Lung (tissue), 12 donors: ENCODE data around the gene LAMP1. TPM values are rescaled to one million over a fixed set of nuclear protein-coding genes. Genes with fewer than 3 reads are reported as not detected.

Source experiments
- ATAC-seq: fragments of 200-7000 bp; cut with Tn5 transposase; one replicate; pipeline ENCODE4 v1.9.1; 2020; ENCODE audit warnings: moderate number of reproducible peaks; ENCODE audit not compliant: insufficient read depth, low FRiP score
- DNase-seq, 3 donors: peaks; one replicate each; pipeline ENCODE4 v3.0.0-alpha.2; 2013 to 2017
- H3K27ac ChIP-seq, 2 donors: one replicate each; pipeline ENCODE4 v1.5.1; 2013; ENCODE audit warnings: mild to moderate bottlenecking in 2 of 2, moderate library complexity in 2 of 2, control low read depth in 1 of 2, inconsistent platforms in 1 of 2, low read depth in 1 of 2, low read length in 1 of 2
- H3K27me3 ChIP-seq, 3 donors: one replicate each; pipeline ENCODE4 v1.5.1; 2013; ENCODE audit warnings: low read length in 2 of 3; ENCODE audit not compliant: control insufficient read depth in 3 of 3, insufficient read depth in 3 of 3
- H3K36me3 ChIP-seq, 4 donors: one replicate each; pipeline ENCODE4 v1.5.1; 2013; ENCODE audit warnings: low read length in 4 of 4, mild to moderate bottlenecking in 1 of 4, moderate library complexity in 1 of 4; ENCODE audit not compliant: control insufficient read depth in 4 of 4, insufficient read depth in 4 of 4
- H3K4me1 ChIP-seq, 5 donors: one replicate each; pipeline ENCODE4 v1.5.1; 2013; ENCODE audit warnings: low read length in 5 of 5, mild to moderate bottlenecking in 2 of 5, moderate library complexity in 1 of 5; ENCODE audit not compliant: control insufficient read depth in 5 of 5, insufficient read depth in 5 of 5
- H3K4me3 ChIP-seq: one replicate; pipeline ENCODE4 v1.5.1; 2013; ENCODE audit warnings: mild to moderate bottlenecking, control low read depth, moderate library complexity
- H3K9ac ChIP-seq, 2 donors: one replicate each; pipeline ENCODE4 v1.5.1; 2013; ENCODE audit warnings: low read length in 2 of 2, control low read depth in 1 of 2; ENCODE audit not compliant: insufficient read depth in 1 of 2
- H3K9me3 ChIP-seq, 4 donors: one replicate each; pipeline ENCODE4 v1.5.1; 2013; ENCODE audit warnings: low read length in 3 of 4, mild to moderate bottlenecking in 1 of 4, moderate library complexity in 1 of 4; ENCODE audit not compliant: control insufficient read depth in 4 of 4, insufficient read depth in 3 of 4
- CTCF ChIP-seq: IDR thresholded peaks from 2 replicates; pipeline ENCODE4 v1.5.1; 2012; ENCODE audit warnings: mild to moderate bottlenecking; ENCODE audit errors: control extremely low read depth, extremely low read depth
- WGBS, 2 donors: extraction: QIAGEN DNeasy Blood & Tissue Kit; methylation state at CpG; one replicate each; pipeline ENCODE4 v1.1.7; 2013; 5-methylcytosine and 5-hydroxymethylcytosine counted together
- polyA plus RNA-seq, 2 donors: library from polyadenylated mRNA; stranded (reverse); fragments of 200-250 nt; gene quantifications; one replicate each; pipeline ENCODE4 v1.2.1, GENCODE V29; 2013
- total RNA-seq, 2 donors: library from RNA; depleted of rRNA in 1 of 2; stranded (reverse); fragments of >200 nt in 1 of 2; gene quantifications; one replicate each; pipeline ENCODE4 v1.2.1, GENCODE V29; 2014 to 2021
- donor health status: control.
- donor health status: control.
- donor health status: Bipolar disorder and iron deficiency.
- donor health status: healthy.
- donor health status: DM: yes; HTN: yes; CAD: no.

LAMP1 gene
- total and polyA plus RNA-seq, 4 donors: 76.8 to 320 (median 150) TPM

DNA sequence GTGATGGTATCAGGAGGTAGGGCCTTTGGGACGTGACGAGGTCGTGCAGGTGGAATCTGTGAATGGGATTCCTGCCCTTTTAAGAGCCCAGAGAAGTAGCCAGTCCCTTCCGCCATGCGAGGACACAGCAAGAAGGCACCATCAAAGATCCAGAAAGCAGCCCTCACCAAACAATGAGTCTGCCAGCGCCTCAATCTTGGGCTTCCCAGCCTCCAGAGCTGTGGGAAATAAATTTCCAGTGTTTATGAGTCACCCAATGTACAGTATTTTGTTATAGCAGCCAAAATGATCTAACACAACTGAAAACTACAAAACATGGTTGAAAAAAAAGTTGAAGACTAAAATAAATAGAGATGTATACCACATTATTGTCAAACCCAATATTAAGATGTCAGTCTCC is 16.9 kb upstream of the LAMP1 start:
- 88 to 90% methylated on average over 6 of the region's 6 CpGs for WGBS, 2 donors
- no peak for ATAC-seq
- Histone ChIP-seq H3K4me1 (no peaks in the 10 kb centered on the region), H3K4me3 (no peak overlapping the region), H3K9ac (no peak overlapping the region), H3K27ac (no peak overlapping the region), H3K27me3 (peaks cover 0 to 5% (median 0%) of the 10 kb centered on the region in 3 donors), H3K36me3 (no peaks in the 10 kb centered on the region), H3K9me3 (peaks cover 0 to 2% (median 0%) of the 10 kb centered on the region in 4 donors)
- no peak for TF ChIP-seq CTCF
- DNase-seq: no peak

DNA sequence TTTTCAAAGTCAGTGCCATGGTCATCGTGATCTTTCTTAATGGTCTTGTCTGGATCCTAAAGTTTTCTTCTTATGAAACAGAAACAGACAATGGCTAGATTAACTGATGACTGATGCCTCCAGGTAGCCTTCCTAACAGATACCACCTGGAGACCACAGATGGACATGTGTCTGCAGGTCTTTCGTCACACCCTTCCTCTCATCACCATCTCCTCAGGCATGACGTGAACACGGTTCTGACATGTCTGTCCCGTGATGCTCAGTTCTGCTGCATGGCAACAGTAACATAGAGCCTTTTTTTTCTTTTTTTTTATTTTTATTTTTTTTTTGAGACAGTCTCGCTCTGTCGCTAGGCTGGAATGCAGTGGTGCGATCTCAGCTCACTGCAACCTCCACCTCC is 13.1 kb upstream of the LAMP1 start:
- TF ChIP-seq CTCF: no peak
- Histone ChIP-seq H3K36me3 (no peaks in the 10 kb centered on the region), H3K9me3 (peaks cover 0 to 4% (median 0%) of the 10 kb centered on the region in 4 donors), H3K27ac (no peak overlapping the region), H3K4me1 (no peaks in the 10 kb centered on the region), H3K4me3 (no peak overlapping the region), H3K9ac (no peak overlapping the region), H3K27me3 (peaks cover 0 to 5% (median 2%) of the 10 kb centered on the region in 3 donors)
- DNase-seq (no peak), ATAC-seq (no peak)
- 86% methylated on average over 8 of the region's 8 CpGs for WGBS, 2 donors

DNA sequence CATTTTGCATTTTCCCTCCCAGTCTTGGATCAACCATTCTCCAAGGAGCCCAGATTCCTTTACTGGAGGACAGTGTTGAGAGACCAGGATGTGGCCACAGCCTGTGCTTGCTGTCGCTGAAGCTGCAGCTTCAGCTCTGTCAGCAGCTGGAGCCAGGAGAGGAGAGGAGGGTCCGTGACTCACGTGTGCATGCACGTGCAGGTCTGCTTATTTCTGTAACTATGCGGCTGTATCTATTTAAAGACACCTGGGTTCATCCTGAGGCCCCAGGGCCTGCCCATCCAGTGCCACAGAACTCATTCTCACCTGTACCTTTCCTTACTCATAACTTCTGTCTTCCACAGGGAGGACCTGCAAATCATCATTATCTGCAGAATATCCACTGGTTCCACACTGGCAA is 8.2 kb upstream of the LAMP1 start:
- 59 to 61% methylated on average over 5 of the region's 5 CpGs for WGBS, 2 donors

More for the DNA sequence above, 8.2 kb upstream of the LAMP1 start:
- no peaks in the 10 kb centered on the region for H3K36me3 ChIP-seq
- DNase-seq: no peak
- H3K27ac ChIP-seq: no peak overlapping the region
- no peak for ATAC-seq
- H3K4me3 ChIP-seq: no peak overlapping the region
- peaks cover 0 to 6% (median 4%) of the 10 kb centered on the region in 3 donors for H3K27me3 ChIP-seq
- H3K9me3 ChIP-seq: peaks cover 0 to 4% (median 0%) of the 10 kb centered on the region in 4 donors
- peaks cover 0 to 4% (median 0%) of the 10 kb centered on the region in 5 donors for H3K4me1 ChIP-seq
- TF ChIP-seq CTCF: no peak
- no peak overlapping the region for H3K9ac ChIP-seq
